ENCODE data around the gene ADPRH.

Gene ADPRH

DNA sequence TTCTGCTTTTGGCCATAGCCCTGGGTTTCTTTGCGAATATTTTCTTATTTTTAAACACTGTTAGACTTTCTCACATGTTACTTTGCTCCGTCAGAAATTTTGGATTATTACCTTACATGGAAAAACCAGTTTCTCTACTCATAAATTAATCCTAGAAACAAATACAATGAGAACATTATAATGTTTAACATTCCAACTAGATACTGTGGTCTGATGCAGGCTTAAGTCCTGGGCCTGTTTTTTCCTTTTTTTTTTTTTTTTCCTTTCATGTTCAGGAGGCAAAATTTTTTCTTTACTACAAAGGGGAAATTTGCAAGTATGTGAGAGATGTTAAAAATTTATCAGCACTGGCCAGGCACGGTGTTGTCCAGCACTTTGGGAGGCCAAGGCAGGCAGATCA, 52.2 kb downstream of the ADPRH start:
- DNase-seq = no peak

DNA sequence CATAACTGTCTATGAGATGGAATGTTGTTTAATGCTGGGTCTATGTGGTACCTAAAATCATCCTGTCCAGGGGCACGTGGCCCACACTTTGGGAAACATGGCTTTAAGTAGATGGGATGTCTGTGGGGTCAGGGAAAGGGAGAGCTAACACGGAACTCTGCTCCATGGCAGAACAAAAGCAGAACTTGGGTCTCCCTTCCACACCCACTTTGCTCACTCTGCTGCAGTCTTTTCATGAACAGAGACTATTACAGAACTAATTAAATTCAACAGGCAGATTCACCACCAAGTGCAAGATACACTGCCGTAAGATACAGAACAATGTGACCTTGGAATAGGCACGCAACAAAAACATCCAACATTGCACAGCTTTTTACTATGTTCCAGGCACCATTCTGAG, 52.9 kb downstream of the ADPRH start:
- DNase-seq = no peak

GRCh38 chr3:119632829-119633228, 53.5 kb downstream of the ADPRH start:
- DNase-seq = no peak

GRCh38 chr3:119635719-119636118, 56.4 kb downstream of the ADPRH start:
- no peak for DNase-seq

DNA sequence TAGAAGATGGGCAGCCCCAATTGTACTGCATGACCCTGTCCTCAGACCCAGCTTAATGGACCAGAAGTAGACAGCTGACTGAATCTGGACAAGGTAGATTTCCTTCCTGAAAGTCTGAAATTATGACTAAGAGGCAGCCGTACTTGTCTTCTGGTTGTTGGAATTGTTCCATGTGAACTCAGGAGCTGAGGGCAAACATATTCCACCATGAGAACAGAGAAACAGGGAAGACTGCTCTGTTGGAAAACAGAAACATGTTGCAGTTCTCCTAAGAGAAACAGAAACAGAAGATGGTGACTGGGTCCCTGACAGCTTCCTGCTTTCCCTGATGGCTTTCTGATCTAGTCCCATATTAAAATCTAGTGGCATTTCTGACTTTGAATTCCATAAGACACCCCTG, 57.0 kb downstream of the ADPRH start:
- DNase-seq = no peak

- no peak for DNase-seq
These were observed 57.8 kb downstream of the ADPRH start for GRCh38 chr3:119636891-119637611.

DNA sequence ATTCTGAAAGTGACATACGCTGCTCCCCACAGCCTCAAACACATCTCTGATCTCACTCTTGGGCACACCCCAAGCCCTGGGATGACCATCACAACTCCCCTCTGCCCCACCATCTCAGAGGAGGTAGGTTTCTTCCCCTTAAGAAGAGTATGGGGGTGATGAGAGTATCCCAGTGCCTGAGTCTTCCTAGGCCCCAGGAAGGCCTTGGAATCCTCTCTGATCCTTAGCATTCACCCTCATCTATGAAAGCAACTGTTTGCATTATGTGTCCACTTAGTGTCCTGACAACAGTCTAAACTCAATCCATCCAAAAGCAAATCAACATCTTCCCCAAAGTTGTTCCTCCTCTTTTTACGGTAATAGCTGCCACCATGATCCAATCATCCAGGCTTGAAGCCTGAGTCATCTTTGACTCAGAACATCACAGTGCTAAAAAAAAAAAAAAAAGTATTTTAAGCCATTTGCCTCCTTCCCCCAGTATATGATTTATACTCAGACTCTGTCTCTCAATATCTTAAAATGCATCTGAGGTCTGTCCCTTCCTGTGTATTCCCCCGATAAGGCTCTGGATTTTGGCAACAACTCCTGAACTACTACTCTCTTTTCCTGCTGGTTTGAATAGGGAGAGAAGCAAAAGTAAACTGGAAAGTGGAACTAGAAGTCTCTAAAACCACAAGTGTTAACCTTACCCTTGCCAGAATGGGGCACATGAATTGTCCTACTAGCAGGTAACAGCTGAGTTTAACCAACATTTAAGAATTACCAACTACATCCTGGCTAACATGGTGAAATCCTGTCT, 58.6 kb downstream of the ADPRH start:
- DNase-seq = no peak
